Smooth muscle cell of the brain vasculature (primary cell): Measurements from ENCODE around the gene RP2.

Experiments used
- DNase-seq: peaks from one replicate; pipeline ENCODE4 v3.0.0-alpha.2; 2012; ENCODE audit warnings: low read depth, low spot score

The RP2 gene

GRCh38 chrX:46841346-46841745, 4.5 kb downstream of the RP2 start:
- no peak for DNase-seq

DNA sequence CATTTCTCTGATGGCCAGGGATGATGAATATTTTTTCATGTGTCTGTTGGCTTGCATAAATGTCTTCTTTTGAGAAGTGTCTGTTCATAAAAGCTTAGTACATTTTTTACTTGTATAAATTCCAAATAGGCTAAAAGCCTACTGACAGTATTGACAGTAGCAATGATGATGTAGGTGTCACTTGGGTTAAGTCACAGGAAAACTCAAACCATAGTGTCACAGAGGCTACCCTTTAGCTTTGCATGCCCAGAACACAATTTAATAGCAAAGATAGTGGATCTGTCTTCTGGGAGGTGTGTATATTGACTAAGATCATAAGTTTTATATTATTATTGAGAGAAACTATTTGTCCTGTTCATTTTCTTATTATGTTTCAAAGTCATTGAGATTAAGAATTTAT, 8.1 kb downstream of the RP2 start:
- no peak for DNase-seq

- DNase-seq: no peak
These were observed 13.1 kb downstream of the RP2 start for GRCh38 chrX:46849933-46850332.

- DNase-seq: no peak
These were observed 13.9 kb downstream of the RP2 start for GRCh38 chrX:46850771-46851170.

- no peak for DNase-seq
These were observed 19.6 kb downstream of the RP2 start for GRCh38 chrX:46856483-46856882.

DNA sequence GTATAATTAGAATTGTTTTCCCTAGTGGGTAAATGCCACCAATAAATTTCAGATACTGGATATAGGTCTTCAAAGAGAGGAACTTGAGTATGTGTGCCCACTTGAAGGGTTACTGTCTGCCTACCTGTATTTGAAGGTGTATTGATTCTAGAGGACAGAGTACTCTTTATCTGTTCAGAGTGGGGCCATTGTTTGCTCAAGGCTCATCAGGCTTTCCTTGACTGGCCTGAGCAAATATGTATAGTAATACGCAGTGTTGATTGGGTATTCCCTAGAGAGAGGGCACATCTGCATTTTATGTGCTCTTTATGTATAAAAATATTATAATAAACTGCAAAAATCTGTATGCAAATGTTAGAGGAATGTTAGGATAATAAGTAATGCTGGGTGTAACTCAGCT, 23.7 kb downstream of the RP2 start:
- DNase-seq: no peak

DNA sequence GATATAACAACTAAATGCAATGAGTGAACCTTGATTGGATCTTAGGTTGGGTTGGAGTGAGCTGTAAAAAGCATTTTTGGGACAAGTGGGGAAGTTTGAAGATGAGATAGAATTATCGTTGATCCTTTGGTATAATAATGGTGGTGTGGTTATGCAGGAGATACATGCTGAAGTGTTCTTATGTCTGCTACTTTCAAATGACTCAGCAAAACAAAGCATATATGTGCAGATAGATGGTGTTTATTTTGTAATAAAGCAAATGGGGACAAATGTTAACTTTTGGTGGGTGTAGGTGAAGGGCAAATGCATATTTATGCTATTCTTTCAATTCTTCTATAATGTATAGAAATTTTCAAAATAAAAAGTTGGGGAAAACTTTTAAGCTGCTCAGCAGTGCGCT, 26.2 kb downstream of the RP2 start:
- no peak for DNase-seq

- no peak for DNase-seq
These were observed 27.8 kb downstream of the RP2 start for GRCh38 chrX:46864606-46865005.

DNA sequence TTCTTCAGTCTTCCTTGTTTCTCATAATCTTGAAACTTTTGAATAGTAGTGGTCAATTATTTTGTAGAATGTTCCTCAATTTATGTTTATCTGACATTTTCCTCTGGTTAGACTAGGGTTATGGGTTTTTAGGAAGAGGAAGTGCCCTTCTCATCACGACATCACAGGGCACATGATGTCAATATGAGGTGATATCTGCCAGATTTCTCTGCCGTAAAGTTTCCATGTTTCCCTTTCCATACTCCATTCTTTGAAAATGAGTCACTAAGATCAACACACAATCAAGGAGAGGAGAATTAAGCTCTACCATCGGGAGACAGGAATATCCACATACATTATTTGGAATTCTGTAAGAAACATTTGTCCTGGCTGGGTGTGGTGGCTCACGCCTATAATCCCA, 28.4 kb downstream of the RP2 start:
- DNase-seq: no peak

GRCh38 chrX:46866726-46867125, 29.9 kb downstream of the RP2 start:
- no peak for DNase-seq

DNA sequence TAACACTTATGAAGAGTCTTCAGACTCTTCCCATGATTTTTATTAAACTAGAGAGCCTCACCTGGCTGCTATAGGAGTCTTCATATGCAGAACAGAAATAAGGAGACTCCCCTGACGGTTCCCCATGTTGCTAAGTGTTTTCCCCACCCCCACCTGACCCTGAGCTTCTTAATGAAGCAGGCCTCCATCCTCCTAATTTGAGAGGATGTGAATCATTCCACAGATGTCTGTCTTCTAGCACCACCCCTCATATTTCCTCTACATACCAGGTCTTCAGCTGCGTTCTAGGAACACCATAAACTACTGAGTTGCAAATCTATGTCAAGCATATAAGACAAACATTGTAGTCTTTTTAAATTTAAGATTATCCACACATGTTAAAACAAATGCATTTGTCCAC, 36.9 kb downstream of the RP2 start:
- no peak for DNase-seq

- no peak for DNase-seq
These were observed 40.1 kb downstream of the RP2 start for GRCh38 chrX:46876901-46877300.

DNA sequence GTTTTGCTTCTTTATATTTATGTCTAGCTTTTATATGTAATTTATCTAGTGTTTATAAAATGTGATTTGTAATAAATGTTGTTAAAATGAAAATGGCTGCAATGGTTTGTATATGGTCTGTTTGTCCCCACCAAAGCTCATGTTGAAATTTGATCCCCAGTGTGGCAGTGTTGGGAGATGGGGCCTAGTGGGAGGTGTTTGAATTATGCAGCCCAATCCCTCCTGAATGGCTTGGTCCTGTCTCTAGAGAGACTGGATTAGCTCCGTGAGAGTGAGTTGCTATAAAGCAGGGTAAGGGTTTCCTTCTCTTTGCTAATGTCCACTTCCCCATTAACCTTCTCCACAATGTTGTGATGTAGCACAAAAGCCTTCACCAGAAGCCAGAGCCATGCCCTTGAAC, 45.4 kb downstream of the RP2 start:
- no peak for DNase-seq

DNA sequence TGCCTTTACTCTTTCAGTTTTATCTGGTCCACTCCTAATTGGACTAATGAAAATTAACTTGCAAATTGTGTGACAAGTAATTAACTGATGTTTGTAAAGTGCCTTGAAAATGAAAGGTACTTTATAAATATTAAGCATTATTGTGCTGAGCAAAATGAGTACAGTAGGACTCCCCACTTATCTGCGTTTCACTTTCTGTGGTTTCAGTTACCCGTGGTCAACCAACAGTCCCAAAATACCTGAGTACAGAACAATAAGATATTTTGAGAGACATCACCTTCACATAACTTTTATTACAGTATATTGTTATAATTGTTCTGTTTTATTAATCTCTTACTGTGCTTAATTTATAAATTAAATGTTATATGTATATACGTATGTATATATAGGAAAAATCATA, 48.0 kb downstream of the RP2 start:
- no peak for DNase-seq

GRCh38 chrX:46898207-46898606, 61.4 kb downstream of the RP2 start:
- DNase-seq: no peak

DNA sequence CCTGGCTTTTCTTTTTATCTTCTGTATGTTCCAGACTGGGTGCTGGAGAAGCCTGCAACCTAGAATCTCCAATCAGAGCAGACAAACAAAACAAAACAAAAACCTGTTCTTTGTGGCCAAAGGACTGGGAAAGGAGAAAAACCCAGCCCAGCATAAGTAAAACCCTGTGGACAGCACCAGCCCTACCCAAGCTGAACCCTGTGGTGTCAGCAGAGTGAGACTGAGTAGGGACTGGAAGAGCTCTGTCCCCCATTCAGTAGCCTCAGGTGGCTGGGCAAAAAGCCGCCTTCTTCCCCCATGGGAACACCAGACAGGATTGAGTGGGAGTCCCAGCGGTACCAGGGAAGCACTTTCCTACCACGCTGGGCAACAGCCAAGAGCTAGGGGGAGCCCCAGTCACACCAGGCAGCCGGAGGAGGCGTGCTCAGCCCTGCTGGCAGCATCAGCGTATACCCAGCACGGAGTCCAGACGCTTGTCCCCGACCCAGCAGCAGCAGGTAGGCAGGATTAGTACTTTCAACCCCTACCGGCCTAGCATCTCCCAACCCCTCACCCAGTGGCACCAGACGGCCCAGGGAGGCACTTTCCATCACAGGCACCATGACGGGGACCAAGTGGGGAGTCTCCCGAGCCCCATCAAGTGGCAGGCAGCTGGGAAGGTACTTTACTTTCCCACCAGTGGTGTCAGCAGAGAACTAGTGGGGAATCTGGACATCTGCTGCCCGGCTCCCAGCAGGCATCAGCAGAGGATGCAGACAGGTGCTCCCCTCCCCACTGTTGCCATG, 66.8 kb downstream of the RP2 start:
- DNase-seq: no peak

GRCh38 chrX:46904626-46905025, 67.8 kb downstream of the RP2 start:
- no peak for DNase-seq

GRCh38 chrX:46910415-46910814, 73.6 kb downstream of the RP2 start:
- no peak for DNase-seq

DNA sequence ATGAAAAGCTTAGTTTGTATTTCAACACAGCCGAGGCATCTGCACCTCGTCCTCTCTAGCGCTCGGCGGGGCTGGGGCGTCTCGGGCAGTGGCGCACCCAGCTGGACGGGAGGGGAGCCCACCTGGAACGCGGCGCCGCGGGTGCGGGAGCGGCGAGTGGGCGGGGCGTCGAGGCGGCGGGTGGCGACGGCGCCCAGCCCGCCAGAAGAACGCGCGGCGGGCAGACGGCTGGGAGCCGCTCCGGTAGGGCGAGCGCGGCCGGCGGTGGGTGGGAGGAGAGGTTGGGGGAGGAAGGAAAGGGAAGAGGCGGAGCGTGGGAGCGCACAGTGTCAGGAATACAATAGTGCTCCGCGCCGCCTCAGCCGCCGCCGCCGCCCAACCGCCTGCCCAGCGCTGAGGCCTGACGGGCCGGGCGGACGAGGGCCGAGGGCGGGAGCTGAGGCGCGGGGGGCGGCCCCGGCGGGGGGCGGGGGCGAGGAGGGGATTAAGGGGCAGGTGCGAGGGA, 75.3 kb downstream of the RP2 start, which contains the start of gene JADE3:
Gene JADE3, plus strand, starts transcription at position 324 of the 505 bp plus-strand sequence. CDS start 72,474 bp downstream, outside the sequence.
- no peak for DNase-seq

GRCh38 chrX:46912603-46913491, 76.0 kb downstream of the RP2 start:
- no peak for DNase-seq

- no peak for DNase-seq
These were observed 76.8 kb downstream of the RP2 start for GRCh38 chrX:46913667-46914066.

DNA sequence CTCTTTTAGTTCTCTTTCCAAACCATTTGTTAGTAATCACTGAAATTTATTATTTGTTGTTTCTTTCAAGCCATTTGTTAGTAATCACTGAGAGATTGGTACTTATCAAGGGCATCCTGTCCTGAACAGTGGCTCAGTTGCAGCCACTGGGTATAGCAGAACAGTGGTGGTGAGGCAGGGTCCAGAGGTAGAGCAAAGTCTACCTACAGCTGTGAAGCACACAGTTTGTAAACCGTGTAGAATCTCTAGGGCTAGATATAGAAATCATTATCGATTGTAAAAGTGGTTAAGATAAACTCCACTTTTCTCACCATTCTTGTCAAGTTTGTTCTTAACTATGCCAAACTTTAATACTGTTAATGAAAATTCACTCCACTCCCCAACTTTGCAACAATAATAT, 79.4 kb downstream of the RP2 start:
- no peak for DNase-seq

- DNase-seq: no peak
These were observed 80.8 kb downstream of the RP2 start for GRCh38 chrX:46917622-46918021.
